Sigmoid colon (tissue), 7 donors: ENCODE results near the gene COX20. TPM values are rescaled to one million over a fixed set of nuclear protein-coding genes. Genes with fewer than 3 reads are reported as not detected.

ENCODE experiments used
- DNase-seq: peaks from one replicate; pipeline ENCODE4 v3.0.0-alpha.2; 2019
- H3K27ac ChIP-seq, 4 donors: fragments of 200-600 bp; sonication (generic); one replicate each; pipeline ENCODE4 v1.5.1; 2016 to 2019; ENCODE audit warnings: mild to moderate bottlenecking in 1 of 4
- H3K27me3 ChIP-seq, 3 donors: fragments of 200-600 bp; sonication (generic); one replicate each; pipeline ENCODE4 v1.5.1; 2019; ENCODE audit warnings: mild to moderate bottlenecking in 1 of 3
- H3K36me3 ChIP-seq, 4 donors: fragments of 200-600 bp; sonication (generic); one replicate each; pipeline ENCODE4 v1.5.1; 2016 to 2019
- H3K4me1 ChIP-seq, 4 donors: fragments of 200-600 bp; sonication (generic); one replicate each; pipeline ENCODE4 v1.5.1; 2017 to 2019
- H3K4me3 ChIP-seq, 4 donors: fragments of 200-600 bp; sonication (generic); one replicate each; pipeline ENCODE4 v1.5.1; 2017 to 2019; ENCODE audit warnings: mild to moderate bottlenecking in 2 of 4, moderate library complexity in 1 of 4
- H3K9me3 ChIP-seq, 4 donors: fragments of 200-600 bp in 3 of 4; sonication (generic) in 3 of 4; one replicate each; pipeline versions ENCODE4 v1.5.1 to v1.6.1; 2013 to 2019
- EP300 ChIP-seq, 4 donors: sonication (generic); formaldehyde crosslinking; IDR thresholded peaks; one replicate each; pipeline ENCODE4 v1.6.1; 2017; ENCODE audit warnings: antibody characterized with exemption in 4 of 4
- POLR2A ChIP-seq, 2 donors: fragments of 450-650 bp; IDR thresholded peaks; one replicate each; pipeline ENCODE4 v1.6.1; 2016; ENCODE audit warnings: antibody characterized with exemption in 2 of 2, mild to moderate bottlenecking in 2 of 2, moderate library complexity in 2 of 2
- POLR2AphosphoS5 ChIP-seq, 4 donors: sonication (generic); formaldehyde crosslinking; IDR thresholded peaks; one replicate each; pipeline ENCODE4 v1.6.1; 2017; ENCODE audit warnings: antibody characterized with exemption in 4 of 4
- WGBS, 2 donors: extraction: QIAGEN DNeasy Blood & Tissue Kit; methylation state at CpG; one replicate each; pipeline ENCODE4 v1.1.7; 2013; 5-methylcytosine and 5-hydroxymethylcytosine counted together
- intact Hi-C: fragments of 100-400 bp; cut with DNase I; formaldehyde crosslinking; loops from one replicate; pipeline ENCODE4 v1.15.1; 2023
- polyA plus RNA-seq, 3 donors: library from polyadenylated mRNA; stranded (reverse); fragments of 200-250 nt; gene quantifications; one replicate each; pipeline ENCODE4 v1.2.3, GENCODE V29; 2013
- total RNA-seq, 4 donors: library from RNA; depleted of rRNA; stranded (reverse); fragments of >200 nt; gene quantifications; one replicate each; pipeline ENCODE4 v1.1.0, GENCODE V29; 2016
- TF ChIP-seq, protein P1 (sequence below), 4 experiments: fragments of 450-650 bp in 3 of 4; fragments of 200-600 bp in 1 of 4; IDR thresholded peaks; one replicate each; pipeline ENCODE4 v1.5.1; 2016 to 2019; ENCODE audit warnings: antibody characterized with exemption in 4 of 4, mild to moderate bottlenecking in 3 of 4, moderate library complexity in 2 of 4
- donor health status: healthy with polysubstance abuse.
- donor health status: Bipolar disorder and iron deficiency.
- donor health status: healthy.

Gene COX20
- total and polyA plus RNA-seq, 7 donors, result 35.2 to 132 (median 62.4) TPM

DNA sequence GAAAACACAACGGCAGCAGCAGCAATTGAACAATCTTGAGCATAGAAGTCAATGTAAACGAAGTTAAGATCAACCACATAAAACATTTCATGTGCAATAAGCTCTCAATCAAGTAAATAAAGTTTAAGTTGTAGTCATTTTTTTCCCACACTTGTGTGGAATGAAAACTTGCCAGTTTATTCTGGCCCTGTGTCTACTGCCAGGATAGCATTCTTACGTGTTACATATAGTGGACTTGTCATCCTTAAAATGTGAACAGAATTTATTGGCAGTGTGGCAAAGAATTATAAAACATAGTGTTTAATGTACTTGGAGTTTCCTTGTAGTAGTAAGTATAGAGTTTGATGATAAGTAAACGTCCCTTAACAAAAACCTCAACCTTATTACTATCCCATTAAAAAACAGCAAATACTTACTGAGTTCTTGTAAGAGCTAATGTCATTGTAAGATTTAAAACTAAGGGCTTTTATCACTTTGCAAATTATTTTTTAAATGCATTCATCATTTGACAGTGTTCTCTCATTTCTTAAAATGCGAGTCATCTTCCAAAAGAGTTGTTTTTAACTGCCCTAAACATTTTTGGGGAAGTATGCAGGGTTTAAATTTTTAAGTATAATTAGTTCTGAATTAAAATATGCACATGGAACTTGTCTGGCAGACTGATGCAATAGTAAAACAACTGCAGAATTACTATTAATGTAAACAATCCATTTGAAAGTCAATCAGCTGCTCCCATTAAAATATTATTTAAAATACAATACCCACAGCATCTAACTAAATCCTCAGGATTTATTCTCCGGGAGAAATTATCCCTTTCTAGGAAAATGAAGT lies 7.9 kb downstream of the COX20 start:
- H3K27me3 ChIP-seq, result no peaks in the 10 kb centered on the region
- no peaks in the 10 kb centered on the region for H3K9me3 ChIP-seq
- H3K27ac ChIP-seq, result peak overlapping the region in 3 of 4 donors; percentile 27 to 99 (median 98)
- peaks cover 0 to 57% (median 46%) of the 10 kb centered on the region in 4 donors for H3K4me1 ChIP-seq
- DNase-seq, result no peak
- no peak overlapping the region for H3K4me3 ChIP-seq
- TF ChIP-seq POLR2AphosphoS5 (IDR thresholded peaks at IDR 0.05) (no peak), EP300 (IDR thresholded peaks at IDR 0.05) (no peak), POLR2A (IDR thresholded peaks at IDR 0.05) (no peak)
- TF ChIP-seq, protein P1, sequence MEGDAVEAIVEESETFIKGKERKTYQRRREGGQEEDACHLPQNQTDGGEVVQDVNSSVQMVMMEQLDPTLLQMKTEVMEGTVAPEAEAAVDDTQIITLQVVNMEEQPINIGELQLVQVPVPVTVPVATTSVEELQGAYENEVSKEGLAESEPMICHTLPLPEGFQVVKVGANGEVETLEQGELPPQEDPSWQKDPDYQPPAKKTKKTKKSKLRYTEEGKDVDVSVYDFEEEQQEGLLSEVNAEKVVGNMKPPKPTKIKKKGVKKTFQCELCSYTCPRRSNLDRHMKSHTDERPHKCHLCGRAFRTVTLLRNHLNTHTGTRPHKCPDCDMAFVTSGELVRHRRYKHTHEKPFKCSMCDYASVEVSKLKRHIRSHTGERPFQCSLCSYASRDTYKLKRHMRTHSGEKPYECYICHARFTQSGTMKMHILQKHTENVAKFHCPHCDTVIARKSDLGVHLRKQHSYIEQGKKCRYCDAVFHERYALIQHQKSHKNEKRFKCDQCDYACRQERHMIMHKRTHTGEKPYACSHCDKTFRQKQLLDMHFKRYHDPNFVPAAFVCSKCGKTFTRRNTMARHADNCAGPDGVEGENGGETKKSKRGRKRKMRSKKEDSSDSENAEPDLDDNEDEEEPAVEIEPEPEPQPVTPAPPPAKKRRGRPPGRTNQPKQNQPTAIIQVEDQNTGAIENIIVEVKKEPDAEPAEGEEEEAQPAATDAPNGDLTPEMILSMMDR (IDR thresholded peaks at IDR 0.05), result no peak
- intact Hi-C loops, result no loop called here
- H3K36me3 ChIP-seq, result peaks cover 24 to 79% (median 34%) of the 10 kb centered on the region in 4 donors
- WGBS, 2 donors, result 34 to 61% methylated on average over 6 of the region's 6 CpGs

DNA sequence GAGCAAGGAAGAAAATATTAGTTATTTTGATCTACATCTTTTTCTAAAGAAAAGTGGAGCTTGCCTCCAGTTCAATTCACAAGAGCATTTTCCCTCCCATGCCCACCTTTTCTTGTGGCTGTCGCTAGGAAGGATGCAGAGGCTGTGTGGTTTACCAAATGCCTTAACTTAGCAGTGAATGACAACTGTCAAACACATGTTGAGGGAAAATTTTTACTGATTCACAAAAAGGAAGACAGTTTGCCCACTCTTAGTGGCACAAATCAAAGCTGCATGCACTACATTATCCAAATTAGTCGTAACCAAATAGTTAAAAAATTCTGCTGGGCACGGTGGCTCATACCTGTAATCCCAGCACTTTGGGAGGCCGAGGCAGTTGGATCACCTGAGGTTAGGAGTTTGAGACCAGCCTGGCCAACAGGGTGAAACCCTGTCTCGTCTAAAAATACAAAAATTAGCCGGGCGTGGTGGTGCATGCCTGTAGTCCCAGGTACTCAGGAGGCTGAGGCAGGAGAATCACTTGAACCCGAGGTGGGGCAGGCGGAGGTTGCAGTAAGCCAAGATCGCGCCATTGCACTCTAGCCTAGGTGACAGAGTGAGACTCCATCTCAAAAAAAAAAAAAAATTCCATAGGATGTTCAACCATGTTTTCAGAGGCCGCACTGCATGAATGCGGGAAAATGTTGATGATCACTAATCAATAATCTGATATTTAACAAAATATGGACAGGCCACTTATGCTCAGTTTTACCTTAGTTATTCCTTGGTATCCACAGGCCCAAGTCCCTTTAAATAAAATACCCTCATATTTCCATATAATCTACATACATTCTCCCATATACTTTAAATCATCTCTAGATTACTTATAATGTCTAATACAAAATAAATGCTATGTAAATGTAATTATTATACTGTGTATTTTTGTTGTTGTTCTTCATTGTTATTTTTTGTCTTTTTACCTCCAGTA lies 9.0 kb downstream of the COX20 start:
- peaks cover 24 to 79% (median 34%) of the 10 kb centered on the region in 4 donors for H3K36me3 ChIP-seq
- H3K27me3 ChIP-seq, result no peaks in the 10 kb centered on the region
- no peak for DNase-seq
- WGBS, 2 donors, result 78 to 84% methylated on average over 13 of the region's 13 CpGs
- TF ChIP-seq EP300 (IDR thresholded peaks at IDR 0.05) (no peak), POLR2A (IDR thresholded peaks at IDR 0.05) (no peak), POLR2AphosphoS5 (IDR thresholded peaks at IDR 0.05) (no peak)
- TF ChIP-seq, protein P1 (IDR thresholded peaks at IDR 0.05), result no peak
- intact Hi-C loops, result loop anchor here (1.0 kb wide), 1 partner anchor 14 kb away; no protein-coding TSS in a partner anchor
- H3K27ac ChIP-seq, result peak overlapping the region in 2 of 4 donors; percentile 3 to 99
- peaks cover 0 to 46% (median 36%) of the 10 kb centered on the region in 4 donors for H3K4me1 ChIP-seq
- H3K4me3 ChIP-seq, result no peak overlapping the region
- H3K9me3 ChIP-seq, result no peaks in the 10 kb centered on the region

DNA sequence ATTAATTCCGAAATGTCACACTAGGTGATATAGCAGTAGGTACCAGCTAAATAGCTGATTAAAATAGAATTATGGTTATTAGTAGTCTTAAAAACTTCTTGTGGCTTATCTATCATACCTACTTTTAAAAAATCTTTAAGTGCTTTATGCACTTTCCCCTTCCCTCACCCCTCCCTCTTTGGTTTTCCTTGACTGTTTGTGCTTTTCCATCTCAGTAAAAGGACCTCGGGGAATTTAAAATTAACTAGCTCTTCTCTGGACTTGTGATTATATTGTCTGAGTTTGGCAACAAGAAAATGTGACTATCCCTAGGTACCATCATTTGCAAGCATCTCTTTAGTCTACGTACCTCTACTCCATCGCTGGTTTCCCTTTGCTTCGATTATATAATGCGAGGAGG lies 11.2 kb downstream of the COX20 start:
- no peaks in the 10 kb centered on the region for H3K9me3 ChIP-seq
- TF ChIP-seq EP300 (IDR thresholded peaks at IDR 0.05) (no peak), POLR2AphosphoS5 (IDR thresholded peaks at IDR 0.05) (no peak), POLR2A (IDR thresholded peaks at IDR 0.05) (no peak)
- TF ChIP-seq, protein P1 (IDR thresholded peaks at IDR 0.05), result no peak
- no peak for DNase-seq
- H3K36me3 ChIP-seq, result peaks cover 24 to 100% (median 34%) of the 10 kb centered on the region in 4 donors
- intact Hi-C loops, result no loop called here
- H3K4me3 ChIP-seq, result no peak overlapping the region
- peaks cover 0 to 24% (median 17%) of the 10 kb centered on the region in 4 donors for H3K4me1 ChIP-seq
- no peak overlapping the region for H3K27ac ChIP-seq
- WGBS, 2 donors, result 93 to 97% methylated on average over 6 of the region's 6 CpGs
- H3K27me3 ChIP-seq, result no peaks in the 10 kb centered on the region

DNA sequence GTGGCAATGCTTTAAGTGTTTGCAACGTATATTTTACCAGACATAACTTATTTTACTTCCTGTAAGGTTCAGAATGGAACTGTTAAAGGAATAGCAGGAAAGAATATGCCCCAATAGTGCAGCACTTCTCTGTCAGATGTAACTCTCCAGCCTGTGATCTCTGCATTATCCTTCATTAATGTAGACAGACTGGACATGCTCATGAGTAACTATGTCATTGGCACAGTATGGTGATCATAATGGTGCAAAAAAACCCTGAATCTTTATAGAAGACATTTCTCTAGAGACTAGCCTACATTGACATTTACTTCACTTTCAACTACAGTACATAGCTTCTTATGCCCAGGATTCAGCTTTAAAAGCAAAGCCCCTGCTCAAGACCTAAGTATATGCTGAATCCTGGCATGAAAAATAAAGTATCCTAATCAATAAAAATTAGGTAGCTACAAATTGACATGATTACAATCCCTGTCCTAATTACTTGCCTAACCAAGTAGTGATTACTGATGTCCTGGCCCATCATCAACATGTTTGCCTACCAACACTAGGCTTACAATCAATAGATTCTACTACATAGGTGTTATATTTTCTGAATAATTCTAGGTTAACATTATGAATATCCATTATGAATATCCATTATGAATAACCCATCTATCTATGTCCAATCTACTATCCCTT lies 13.9 kb downstream of the COX20 start:
- H3K36me3 ChIP-seq, result peaks cover 15 to 100% (median 32%) of the 10 kb centered on the region in 4 donors
- WGBS, 2 donors, result 29 to 41% methylated on average over 1 of the region's 1 CpG
- peaks cover 0 to 20% (median 4%) of the 10 kb centered on the region in 4 donors for H3K4me1 ChIP-seq
- intact Hi-C loops, result no loop called here
- TF ChIP-seq, protein P1 (IDR thresholded peaks at IDR 0.05), result no peak
- TF ChIP-seq POLR2AphosphoS5 (IDR thresholded peaks at IDR 0.05) (no peak), EP300 (IDR thresholded peaks at IDR 0.05) (no peak), POLR2A (IDR thresholded peaks at IDR 0.05) (no peak)
- DNase-seq, result no peak
- H3K27me3 ChIP-seq, result no peaks in the 10 kb centered on the region
- H3K9me3 ChIP-seq, result no peaks in the 10 kb centered on the region
- no peak overlapping the region for H3K27ac ChIP-seq
- no peak overlapping the region for H3K4me3 ChIP-seq
